SK-N-SH (cell line): ENCODE results near the gene PPL. TPM values are rescaled to one million over a fixed set of nuclear protein-coding genes. Genes with fewer than 3 reads are reported as not detected.

Source experiments
- CTCF ChIA-PET: fragments of 300-600, 350-600 bp; formaldehyde crosslinking; extraction: SDS; loops from one replicate; lab custom pipeline; 2021; lab: Yijun Ruan, JAX
- POLR2A ChIA-PET: fragments of 350-600 bp; sonication (Branson Sonifier 250); formaldehyde crosslinking; extraction: SDS; loops from one replicate; lab custom pipeline; 2020; ENCODE audit warnings: antibody characterized with exemption, inconsistent platforms; lab: Yijun Ruan, JAX
- DNase-seq: peaks from one replicate; pipeline ENCODE4 v3.0.0; 2012
- H2AFZ ChIP-seq: fragments of 200-600 bp; sonication (generic); 2 replicates; pipeline ENCODE4 v1.8.1; 2016; ENCODE audit warnings: antibody characterized with exemption, mild to moderate bottlenecking, low read depth
- H3F3A ChIP-seq: fragments of 200-600 bp; sonication (generic); replicated peaks from 2 replicates; pipeline ENCODE3; 2016; ENCODE audit warnings: antibody characterized with exemption, mild to moderate bottlenecking; ENCODE audit not compliant: insufficient read depth
- H3K27ac ChIP-seq, 2 experiments: fragments of 200-500 bp in 1 of 2; fragments of 200-600 bp in 1 of 2; sonication (Bioruptor generic) in 1 of 2; sonication (generic), shearing (Covaris generic) in 1 of 2; 2 replicates each; pipeline versions ENCODE4 v1.5.1 to v1.6.1; 2014 to 2016; ENCODE audit warnings: low read depth in 2 of 2, inconsistent platforms in 1 of 2, low read length in 1 of 2, mild to moderate bottlenecking in 1 of 2, mixed read lengths in 1 of 2
- H3K27me3 ChIP-seq: fragments of 200-600 bp; sonication (generic), shearing (Covaris generic); 2 replicates; pipeline ENCODE4 v1.6.1; 2016; ENCODE audit warnings: mixed run types; ENCODE audit not compliant: insufficient read depth
- H3K36me3 ChIP-seq, 2 experiments: fragments of 200-500 bp in 1 of 2; fragments of 200-600 bp in 1 of 2; sonication (Bioruptor generic) in 1 of 2; sonication (generic) in 1 of 2; replicated peaks in 1 of 2; 2 replicates each; pipeline versions ENCODE3 to v1.5.1; 2014 to 2016; ENCODE audit warnings: low read length in 1 of 2, mild to moderate bottlenecking in 1 of 2; ENCODE audit not compliant: insufficient read depth in 2 of 2, control insufficient read depth in 1 of 2
- H3K4me1 ChIP-seq, 2 experiments: fragments of 200-500 bp in 1 of 2; fragments of 200-600 bp in 1 of 2; sonication (Bioruptor generic) in 1 of 2; sonication (generic), shearing (Covaris generic) in 1 of 2; 2 replicates each; pipeline versions ENCODE4 v1.5.1 to v1.6.1; 2014 to 2016; ENCODE audit warnings: low read depth in 1 of 2, low read length in 1 of 2, mixed run types in 1 of 2; ENCODE audit not compliant: insufficient read depth in 2 of 2, control insufficient read depth in 1 of 2
- H3K4me2 ChIP-seq: fragments of 200-600 bp; sonication (generic), shearing (Covaris generic); 2 replicates; pipeline ENCODE4 v1.6.1; 2017; ENCODE audit warnings: mixed run types
- H3K4me3 ChIP-seq, 2 experiments: fragments of 200-500 bp in 1 of 2; fragments of 200-600 bp in 1 of 2; sonication (Bioruptor generic) in 1 of 2; sonication (generic), shearing (Covaris generic) in 1 of 2; 2 replicates each; pipeline versions ENCODE4 v1.5.1 to v1.8.1; 2014 to 2016; ENCODE audit warnings: low read depth in 2 of 2, inconsistent platforms in 1 of 2, low read length in 1 of 2, mild to moderate bottlenecking in 1 of 2, mixed read lengths in 1 of 2, moderate library complexity in 1 of 2
- H3K79me2 ChIP-seq: fragments of 200-600 bp; sonication (generic); 2 replicates; pipeline ENCODE4 v1.8.1; 2017; ENCODE audit warnings: mild to moderate bottlenecking; ENCODE audit not compliant: insufficient read depth
- H3K9ac ChIP-seq: fragments of 200-600 bp; sonication (generic); 2 replicates; pipeline ENCODE4 v1.6.1; 2017; ENCODE audit warnings: mixed run types
- H3K9me2 ChIP-seq: fragments of 200-600 bp; sonication (generic); 2 replicates; pipeline ENCODE4 v1.6.1; 2017; ENCODE audit warnings: mixed run types
- H3K9me3 ChIP-seq: fragments of 200-600 bp; sonication (generic); 2 replicates; pipeline ENCODE4 v1.6.1; 2017; ENCODE audit warnings: mixed run types, mild to moderate bottlenecking, moderate library complexity
- H4K20me1 ChIP-seq: fragments of 200-600 bp; sonication (generic); 2 replicates; pipeline ENCODE4 v1.6.1; 2017; ENCODE audit warnings: mild to moderate bottlenecking, mixed run types; ENCODE audit not compliant: insufficient read depth
- CHD2 ChIP-seq: fragments of 150-350 bp; IDR thresholded peaks from 2 replicates; pipeline ENCODE4 v1.6.1; 2018; ENCODE audit warnings: low read length; ENCODE audit not compliant: partially characterized antibody
- EP300 ChIP-seq, 2 experiments: IDR thresholded peaks; 2 replicates each; pipeline versions ENCODE4 v1.4.0 to v1.6.1; 2012; ENCODE audit warnings: borderline replicate concordance in 1 of 2, low read depth in 1 of 2, low read length in 1 of 2
- FOSL2 ChIP-seq: IDR thresholded peaks from 2 replicates; pipeline ENCODE4 v1.4.0; 2012; ENCODE audit warnings: low read depth, mild to moderate bottlenecking, moderate library complexity, borderline replicate concordance
- FOXJ3 ChIP-seq: sonication (generic); formaldehyde crosslinking; IDR thresholded peaks from 2 replicates; pipeline ENCODE4 v1.5.1; 2020; ENCODE audit warnings: mild to moderate bottlenecking, missing genetic modification reagents
- GABPA ChIP-seq: IDR thresholded peaks from 2 replicates; pipeline ENCODE4 v1.4.0; 2012; ENCODE audit warnings: low read depth, mild to moderate bottlenecking
- JUND ChIP-seq: IDR thresholded peaks from 2 replicates; pipeline ENCODE4 v1.4.0; 2012
- MEF2A ChIP-seq: IDR thresholded peaks from 2 replicates; pipeline ENCODE4 v1.4.0; 2012; ENCODE audit warnings: low read depth, borderline replicate concordance
- MXI1 ChIP-seq: IDR thresholded peaks from 2 replicates; pipeline ENCODE4 v1.6.1; 2012; ENCODE audit warnings: mild to moderate bottlenecking, low read depth, low read length, improper control_type of control experiment
- NFIC ChIP-seq: IDR thresholded peaks from 2 replicates; pipeline ENCODE4 v1.4.0; 2012; ENCODE audit warnings: borderline replicate concordance
- NRF1 ChIP-seq: IDR thresholded peaks from 2 replicates; pipeline ENCODE4 v1.6.1; 2012; ENCODE audit warnings: low read depth, mild to moderate bottlenecking, low read length
- POLR2AphosphoS5 ChIP-seq: IDR thresholded peaks from 2 replicates; pipeline ENCODE4 v1.6.1; 2012; ENCODE audit warnings: low read depth, low read length
- RAD21 ChIP-seq: IDR thresholded peaks from 2 replicates; pipeline ENCODE4 v1.6.1; 2012; ENCODE audit warnings: mild to moderate bottlenecking, low read length
- RCOR1 ChIP-seq: fragments of 150-350 bp; IDR thresholded peaks from 2 replicates; pipeline ENCODE4 v1.6.1; 2017; ENCODE audit warnings: antibody characterized with exemption, low read length
- SIN3A ChIP-seq: IDR thresholded peaks from 2 replicates; pipeline ENCODE4 v1.6.1; 2012; ENCODE audit warnings: low read depth, mild to moderate bottlenecking, low read length, moderate library complexity, borderline replicate concordance
- SMC3 ChIP-seq: IDR thresholded peaks from 2 replicates; pipeline ENCODE4 v1.6.1; 2012; ENCODE audit warnings: low read depth, low read length, improper control_type of control experiment
- TAF1 ChIP-seq: IDR thresholded peaks from 2 replicates; pipeline ENCODE4 v1.6.1; 2012; ENCODE audit warnings: low read depth, mild to moderate bottlenecking, low read length, moderate library complexity, borderline replicate concordance
- TCF12 ChIP-seq: IDR thresholded peaks from 2 replicates; pipeline ENCODE4 v1.4.0; 2012
- TEAD4 ChIP-seq: IDR thresholded peaks from 2 replicates; pipeline ENCODE4 v1.4.0; 2012; ENCODE audit warnings: mild to moderate bottlenecking, borderline replicate concordance; ENCODE audit not compliant: insufficient read depth
- WGBS: methylation state at CpG from one replicate; pipeline ENCODE4 v1.1.6; 2017; ENCODE audit warnings: low lambda C conversion rate; 5-methylcytosine and 5-hydroxymethylcytosine counted together
- polyA plus RNA-seq, 3 experiments: library from polyadenylated mRNA; depleted of rRNA; stranded (reverse); fragments of >200 nt; gene quantifications; 2 replicates each; pipeline ENCODE4 v1.2.3, GENCODE V29; 2012
- TF ChIP-seq, protein P1 (sequence below): fragments of 150-350 bp; IDR thresholded peaks from 2 replicates; pipeline ENCODE4 v1.6.1; 2016; ENCODE audit warnings: mild to moderate bottlenecking, low read depth, low read length
- TF ChIP-seq, protein P2 (sequence below): fragments of 150-350 bp; IDR thresholded peaks from 2 replicates; pipeline ENCODE4 v1.6.1; 2017; ENCODE audit warnings: antibody characterized with exemption, low read length, low read depth, borderline replicate concordance
- TF ChIP-seq, protein P3 (sequence below): IDR thresholded peaks from 2 replicates; pipeline ENCODE4 v1.4.0; 2012; ENCODE audit warnings: low read depth
- TF ChIP-seq, protein P4 (sequence below): IDR thresholded peaks from 2 replicates; pipeline ENCODE4 v1.6.1; 2012; ENCODE audit warnings: mild to moderate bottlenecking, low read depth, low read length, moderate library complexity

The PPL gene
- polyA plus RNA-seq, 1 of the 3 experiments (the other 2 are of a cell fraction) = 24.6 TPM

DNA sequence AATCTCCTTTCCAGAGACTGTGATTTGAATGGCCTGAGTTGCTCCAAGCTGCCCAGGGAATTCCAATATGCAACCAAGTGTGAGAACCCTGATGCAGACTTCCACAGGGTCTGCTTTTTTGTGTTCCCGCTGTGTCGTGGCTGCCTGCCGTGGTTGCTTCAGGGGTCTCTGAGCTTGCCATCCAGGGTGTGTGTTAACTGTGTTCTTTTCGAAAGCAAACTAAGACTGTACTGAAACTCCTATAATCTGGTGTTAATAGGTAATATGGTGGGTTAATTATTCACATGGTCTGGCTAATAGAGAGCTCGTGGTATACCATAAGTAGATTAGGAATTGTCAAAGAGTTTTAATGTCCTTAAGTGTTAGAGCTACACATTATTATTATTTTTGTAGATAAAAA lies 68.9 kb downstream of the PPL start:
- Histone ChIP-seq H3K9me2 (no peaks in the 10 kb centered on the region), H3K79me2 (peaks cover 63% of the 10 kb centered on the region), H3K4me2 (no peak overlapping the region), H3K36me3 (peaks cover 10 to 47% of the 10 kb centered on the region in 2 experiments), H3K9me3 (no peaks in the 10 kb centered on the region), H3K27ac (no peak overlapping the region), H3K9ac (no peak overlapping the region), H4K20me1 (peaks cover 27% of the 10 kb centered on the region), H3K4me3 (no peak overlapping the region), H3F3A (no peaks in the 10 kb centered on the region), H3K4me1 (no peaks in the 10 kb centered on the region), H2AFZ (no peak overlapping the region), H3K27me3 (no peaks in the 10 kb centered on the region)
- ChIA-PET POLR2A (interaction anchor here (0.7 kb wide), 1 partner anchor 1466 kb away, joined by 3 read pairs; no protein-coding TSS in a partner anchor), CTCF (interaction anchor here (1.1 to 1.6 kb wide), 3 partner anchors 10 to 88 kb away, joined by 3 to 5 read pairs (median 3); no protein-coding TSS in a partner anchor)
- 98% methylated on average over 5 of the region's 5 CpGs for WGBS
- no peak for DNase-seq
- TF ChIP-seq TCF12 (no peak), TAF1 (no peak), SMC3 (no peak), JUND (no peak), POLR2AphosphoS5 (no peak), TEAD4 (no peak), SIN3A (no peak), MXI1 (no peak)
- TF ChIP-seq, protein P1, sequence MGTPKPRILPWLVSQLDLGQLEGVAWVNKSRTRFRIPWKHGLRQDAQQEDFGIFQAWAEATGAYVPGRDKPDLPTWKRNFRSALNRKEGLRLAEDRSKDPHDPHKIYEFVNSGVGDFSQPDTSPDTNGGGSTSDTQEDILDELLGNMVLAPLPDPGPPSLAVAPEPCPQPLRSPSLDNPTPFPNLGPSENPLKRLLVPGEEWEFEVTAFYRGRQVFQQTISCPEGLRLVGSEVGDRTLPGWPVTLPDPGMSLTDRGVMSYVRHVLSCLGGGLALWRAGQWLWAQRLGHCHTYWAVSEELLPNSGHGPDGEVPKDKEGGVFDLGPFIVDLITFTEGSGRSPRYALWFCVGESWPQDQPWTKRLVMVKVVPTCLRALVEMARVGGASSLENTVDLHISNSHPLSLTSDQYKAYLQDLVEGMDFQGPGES = no peak
- TF ChIP-seq, protein P2, sequence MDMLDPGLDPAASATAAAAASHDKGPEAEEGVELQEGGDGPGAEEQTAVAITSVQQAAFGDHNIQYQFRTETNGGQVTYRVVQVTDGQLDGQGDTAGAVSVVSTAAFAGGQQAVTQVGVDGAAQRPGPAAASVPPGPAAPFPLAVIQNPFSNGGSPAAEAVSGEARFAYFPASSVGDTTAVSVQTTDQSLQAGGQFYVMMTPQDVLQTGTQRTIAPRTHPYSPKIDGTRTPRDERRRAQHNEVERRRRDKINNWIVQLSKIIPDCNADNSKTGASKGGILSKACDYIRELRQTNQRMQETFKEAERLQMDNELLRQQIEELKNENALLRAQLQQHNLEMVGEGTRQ = no peak

DNA sequence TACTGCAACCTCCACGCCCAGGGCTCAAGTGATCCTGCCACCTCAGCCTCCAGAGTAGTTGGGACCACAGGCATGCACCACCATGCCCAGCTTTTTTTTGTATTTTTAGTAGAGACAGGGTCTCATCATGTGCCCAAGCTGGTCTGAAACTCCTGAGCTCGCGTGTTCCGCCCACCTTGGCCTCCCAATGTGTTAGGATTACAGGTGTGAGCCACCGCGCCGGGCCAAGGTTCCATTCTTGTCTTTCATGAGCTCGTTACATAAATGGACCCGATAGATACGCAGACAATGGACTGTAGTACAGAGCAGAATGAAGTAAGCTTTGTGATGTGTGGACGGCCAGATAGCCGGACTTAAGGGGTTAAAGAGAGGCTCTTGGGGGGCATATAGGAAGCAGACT lies 70.4 kb downstream of the PPL start:
- Histone ChIP-seq H3K36me3 (peaks cover 16 to 50% of the 10 kb centered on the region in 2 experiments), H3K4me2 (no peak overlapping the region), H3K9me3 (no peaks in the 10 kb centered on the region), H4K20me1 (peaks cover 27% of the 10 kb centered on the region), H3K9ac (no peak overlapping the region), H3K27ac (no peak overlapping the region), H3K27me3 (no peaks in the 10 kb centered on the region), H3K79me2 (peaks cover 78% of the 10 kb centered on the region), H3F3A (no peaks in the 10 kb centered on the region), H3K4me1 (no peaks in the 10 kb centered on the region), H2AFZ (no peak overlapping the region), H3K4me3 (no peak overlapping the region), H3K9me2 (no peaks in the 10 kb centered on the region)
- ChIA-PET POLR2A (no interaction called here), CTCF (no interaction called here)
- DNase-seq = no peak
- 98% methylated on average over 12 of the region's 12 CpGs for WGBS
- no peak for TF ChIP-seq CHD2
- TF ChIP-seq, protein P3, sequence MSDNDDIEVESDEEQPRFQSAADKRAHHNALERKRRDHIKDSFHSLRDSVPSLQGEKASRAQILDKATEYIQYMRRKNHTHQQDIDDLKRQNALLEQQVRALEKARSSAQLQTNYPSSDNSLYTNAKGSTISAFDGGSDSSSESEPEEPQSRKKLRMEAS = no peak
- no peak for TF ChIP-seq TAF1
- TF ChIP-seq GABPA = no peak
- TF ChIP-seq NRF1 = no peak
- TF ChIP-seq NFIC = no peak
- no peak for TF ChIP-seq RAD21
- TF ChIP-seq MEF2A = no peak
- TF ChIP-seq EP300 (IDR thresholded peaks at IDR 0.05; ENCODE audit: borderline replicate concordance in 1 of 2, low read depth in 1 of 2, low read length in 1 of 2) = no peak
- no peak for TF ChIP-seq TEAD4
- no peak for TF ChIP-seq MXI1
- no peak for TF ChIP-seq FOSL2
- TF ChIP-seq FOXJ3 (CRISPR knock-in tag) = no peak
- no peak for TF ChIP-seq RCOR1
- TF ChIP-seq, protein P4, sequence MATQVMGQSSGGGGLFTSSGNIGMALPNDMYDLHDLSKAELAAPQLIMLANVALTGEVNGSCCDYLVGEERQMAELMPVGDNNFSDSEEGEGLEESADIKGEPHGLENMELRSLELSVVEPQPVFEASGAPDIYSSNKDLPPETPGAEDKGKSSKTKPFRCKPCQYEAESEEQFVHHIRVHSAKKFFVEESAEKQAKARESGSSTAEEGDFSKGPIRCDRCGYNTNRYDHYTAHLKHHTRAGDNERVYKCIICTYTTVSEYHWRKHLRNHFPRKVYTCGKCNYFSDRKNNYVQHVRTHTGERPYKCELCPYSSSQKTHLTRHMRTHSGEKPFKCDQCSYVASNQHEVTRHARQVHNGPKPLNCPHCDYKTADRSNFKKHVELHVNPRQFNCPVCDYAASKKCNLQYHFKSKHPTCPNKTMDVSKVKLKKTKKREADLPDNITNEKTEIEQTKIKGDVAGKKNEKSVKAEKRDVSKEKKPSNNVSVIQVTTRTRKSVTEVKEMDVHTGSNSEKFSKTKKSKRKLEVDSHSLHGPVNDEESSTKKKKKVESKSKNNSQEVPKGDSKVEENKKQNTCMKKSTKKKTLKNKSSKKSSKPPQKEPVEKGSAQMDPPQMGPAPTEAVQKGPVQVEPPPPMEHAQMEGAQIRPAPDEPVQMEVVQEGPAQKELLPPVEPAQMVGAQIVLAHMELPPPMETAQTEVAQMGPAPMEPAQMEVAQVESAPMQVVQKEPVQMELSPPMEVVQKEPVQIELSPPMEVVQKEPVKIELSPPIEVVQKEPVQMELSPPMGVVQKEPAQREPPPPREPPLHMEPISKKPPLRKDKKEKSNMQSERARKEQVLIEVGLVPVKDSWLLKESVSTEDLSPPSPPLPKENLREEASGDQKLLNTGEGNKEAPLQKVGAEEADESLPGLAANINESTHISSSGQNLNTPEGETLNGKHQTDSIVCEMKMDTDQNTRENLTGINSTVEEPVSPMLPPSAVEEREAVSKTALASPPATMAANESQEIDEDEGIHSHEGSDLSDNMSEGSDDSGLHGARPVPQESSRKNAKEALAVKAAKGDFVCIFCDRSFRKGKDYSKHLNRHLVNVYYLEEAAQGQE = no peak
- TF ChIP-seq SIN3A = no peak
- TF ChIP-seq, protein P2 = no peak
